HG02678 (cell line): ENCODE results near the gene AMN1.
"Not testable (repeated sequence)": the region's sequence is repeated elsewhere in the genome, so short reads cannot be mapped to it uniquely, and the experiment has no call there.

ENCODE experiments used
- ATAC-seq: cut with Tn5 transposase; IDR thresholded peaks from one replicate; pipeline ENCODE4 v1.9.1; 2021; ENCODE audit warnings: mild to moderate bottlenecking, moderate library complexity; ENCODE audit not compliant: unreplicated experiment

AMN1 gene

GRCh38 chr12:31687101-31687527 lies 41.7 kb downstream of the AMN1 start:
- peak; percentile 82 for ATAC-seq

- ATAC-seq: no peak
Measured at GRCh38 chr12:31685801-31686200, 43.0 kb downstream of the AMN1 start.

- peak; percentile 82 for ATAC-seq
Measured at GRCh38 chr12:31682136-31682962, 46.5 kb downstream of the AMN1 start.

GRCh38 chr12:31672521-31672920 lies 56.3 kb downstream of the AMN1 start:
- ATAC-seq: no peak

GRCh38 chr12:31669582-31669981 lies 59.2 kb downstream of the AMN1 start:
- not testable (repeated sequence) for ATAC-seq

GRCh38 chr12:31669020-31669419 lies 59.8 kb downstream of the AMN1 start:
- ATAC-seq: no peak

- no peak for ATAC-seq
Measured at GRCh38 chr12:31664038-31664437, 64.8 kb downstream of the AMN1 start.

GRCh38 chr12:31663576-31663975 lies 65.2 kb downstream of the AMN1 start:
- no peak for ATAC-seq

GRCh38 chr12:31662176-31662849 lies 66.5 kb downstream of the AMN1 start:
- ATAC-seq: no peak

GRCh38 chr12:31659087-31659942 lies 69.5 kb downstream of the AMN1 start, which contains the start of gene ETFBKMT:
Gene ETFBKMT (plus strand): TSS chr12:31659688. CDS start chr12:31661954, 2,266 bp downstream.
- peak; percentile 98 for ATAC-seq

- no peak for ATAC-seq
Measured at GRCh38 chr12:31658471-31659086, 70.2 kb downstream of the AMN1 start.

GRCh38 chr12:31655792-31656191 lies 73.0 kb downstream of the AMN1 start:
- ATAC-seq: no peak

GRCh38 chr12:31655208-31655607 lies 73.6 kb downstream of the AMN1 start:
- ATAC-seq: no peak

GRCh38 chr12:31651893-31652521 lies 76.8 kb downstream of the AMN1 start:
- no peak for ATAC-seq

- ATAC-seq: no peak
Measured at GRCh38 chr12:31650918-31651317, 77.9 kb downstream of the AMN1 start.

GRCh38 chr12:31647086-31647491 lies 81.7 kb downstream of the AMN1 start:
- ATAC-seq: no peak

- ATAC-seq: no peak
Measured at GRCh38 chr12:31645924-31646323, 82.9 kb downstream of the AMN1 start.

- no peak for ATAC-seq
Measured at GRCh38 chr12:31644536-31644935, 84.3 kb downstream of the AMN1 start.

- ATAC-seq: no peak
Measured at GRCh38 chr12:31641509-31642090, 87.2 kb downstream of the AMN1 start.

- ATAC-seq: no peak
Measured at GRCh38 chr12:31634620-31635019, 94.2 kb downstream of the AMN1 start.
